ENCODE data around the gene CADM1. TPM values are rescaled to one million over a fixed set of nuclear protein-coding genes. Genes with fewer than 3 reads are reported as not detected.

The CADM1 gene
- total and polyA plus RNA-seq, 9 of the 15 experiments (the other 6 are each of a cell fraction or from before 2014, with no cell fraction given): 0.42 TPM; not detected in 8

GRCh38 chr11:115188188-115188897 lies 315.9 kb downstream of the CADM1 start (continued):
- no peak for TF ChIP-seq HDAC3 (IDR thresholded peaks at IDR 0.05; ENCODE audit: borderline replicate concordance, partially characterized antibody)
- TF ChIP-seq PTTG1 (tag; IDR thresholded peaks at IDR 0.05; ENCODE audit: low read depth): no peak
- no peak for TF ChIP-seq SAFB (IDR thresholded peaks at IDR 0.05; ENCODE audit: borderline replicate concordance, low read depth, low read length)

DNA sequence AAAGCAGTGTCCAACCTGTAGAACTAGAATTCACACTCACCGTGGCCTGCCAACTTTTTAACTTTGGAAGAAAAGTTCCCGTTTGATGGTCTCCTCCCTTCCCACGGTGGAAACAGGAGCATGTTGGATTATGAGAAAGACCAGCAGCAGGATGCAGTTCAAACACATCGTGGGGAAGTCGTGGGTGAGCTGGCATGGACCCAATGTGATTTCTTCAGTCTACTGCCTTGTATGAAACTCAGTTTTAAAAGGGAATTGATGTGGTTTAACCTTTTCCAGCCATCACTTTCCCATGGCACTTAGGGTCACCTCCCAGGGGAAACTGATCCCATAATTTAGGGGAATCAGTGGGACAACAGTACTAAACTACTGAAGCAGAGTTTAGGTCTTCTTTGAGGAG lies 318.3 kb downstream of the CADM1 start:
- H3K9ac ChIP-seq (ENCODE audit: insufficient read depth in 1 of 2, low read depth in 2 of 2, low read length in 2 of 2): no peak overlapping the region
- H3K27me3 ChIP-seq (ENCODE audit: control insufficient read depth in 2 of 2, insufficient read depth in 2 of 2, low read length in 2 of 2): peaks cover 0 to 8% of the 10 kb centered on the region in 2 experiments; a peak in 1 of 5 replicates
- intact Hi-C loops (cut with micrococcal nuclease): no loop called here
- no peak overlapping the region for H3K4me3 ChIP-seq
- H3K27ac ChIP-seq (ENCODE audit: extremely low read depth, low read depth, low read length): no peak overlapping the region
- no peaks in the 10 kb centered on the region for H3K36me3 ChIP-seq (ENCODE audit: control insufficient read depth, insufficient read depth, low read length)
- 2% methylated on average over 5 of the region's 5 CpGs for WGBS (ENCODE audit: insufficient coverage, low coverage, missing lambda C conversion rate)
- FAIRE-seq (no peak), ATAC-seq (no peak), DNase-seq (ENCODE audit: extremely low read depth in 1 of 4, low spot score in 3 of 4) (no peak)
- no peak overlapping the region for H3K4me2 ChIP-seq (ENCODE audit: insufficient read depth, low read length)
- in situ Hi-C loops (cut with MboI): no loop called here
- no peaks in the 10 kb centered on the region for H3K4me1 ChIP-seq (replicated peaks in 1 of 2; ENCODE audit: control insufficient read depth in 2 of 2, insufficient read depth in 2 of 2, low read length in 2 of 2)
- no TSS peak for BruUV-seq (replicated peaks)
- ChIA-PET POLR2A (no interaction called here), CTCF (ENCODE audit: low intra/inter-chr PET ratio) (no interaction called here)
- H3K79me2 ChIP-seq (ENCODE audit: control insufficient read depth, insufficient read depth, low read length): no peaks in the 10 kb centered on the region
- H4K20me1 ChIP-seq (replicated peaks; ENCODE audit: control insufficient read depth, insufficient read depth, low read length): 0 out of 2 replicates have a peak, but pooled peaks cover 5% of the 10 kb centered on the region
- H3K9me3 ChIP-seq (replicated peaks; ENCODE audit: control insufficient read depth, insufficient read depth, low read depth, low read length): no peaks in the 10 kb centered on the region
- TF ChIP-seq BRCA1 (IDR thresholded peaks at IDR 0.05): no peak
- no peak for TF ChIP-seq BRCA1 (CRISPR knock-in tag; IDR thresholded peaks at IDR 0.05)
- TF ChIP-seq MTF1 (CRISPR knock-in tag; IDR thresholded peaks at IDR 0.05; ENCODE audit: borderline replicate concordance): no peak
- no peak for TF ChIP-seq ZNF316 (IDR thresholded peaks at IDR 0.05)
- TF ChIP-seq, protein P1, sequence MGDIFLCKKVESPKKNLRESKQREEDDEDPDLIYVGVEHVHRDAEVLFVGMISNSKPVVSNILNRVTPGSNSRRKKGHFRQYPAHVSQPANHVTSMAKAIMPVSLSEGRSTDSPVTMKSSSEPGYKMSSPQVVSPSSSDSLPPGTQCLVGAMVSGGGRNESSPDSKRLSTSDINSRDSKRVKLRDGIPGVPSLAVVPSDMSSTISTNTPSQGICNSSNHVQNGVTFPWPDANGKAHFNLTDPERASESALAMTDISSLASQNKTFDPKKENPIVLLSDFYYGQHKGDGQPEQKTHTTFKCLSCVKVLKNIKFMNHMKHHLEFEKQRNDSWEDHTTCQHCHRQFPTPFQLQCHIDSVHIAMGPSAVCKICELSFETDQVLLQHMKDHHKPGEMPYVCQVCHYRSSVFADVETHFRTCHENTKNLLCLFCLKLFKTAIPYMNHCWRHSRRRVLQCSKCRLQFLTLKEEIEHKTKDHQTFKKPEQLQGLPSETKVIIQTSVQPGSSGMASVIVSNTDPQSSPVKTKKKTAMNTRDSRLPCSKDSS (IDR thresholded peaks at IDR 0.05; ENCODE audit: low read depth, partially characterized antibody): no peak
- no peak for TF ChIP-seq HMG20B (CRISPR knock-in tag; IDR thresholded peaks at IDR 0.05)
- no peak for TF ChIP-seq ZFPM2 (CRISPR knock-in tag; IDR thresholded peaks at IDR 0.05)
- TF ChIP-seq FOXJ2 (tag; IDR thresholded peaks at IDR 0.05): no peak
- no peak for TF ChIP-seq EHMT2 (IDR thresholded peaks at IDR 0.05)
- no peak for TF ChIP-seq SRSF1 (IDR thresholded peaks at IDR 0.05; ENCODE audit: low read depth, low read length)
- no peak for TF ChIP-seq HES1 (IDR thresholded peaks at IDR 0.05; ENCODE audit: low read depth)
- no peak for TF ChIP-seq BACH1 (tag; IDR thresholded peaks at IDR 0.05)
- no peak for TF ChIP-seq SLC30A9 (CRISPR knock-in tag; IDR thresholded peaks at IDR 0.05)
- TF ChIP-seq ZC3H8 (IDR thresholded peaks at IDR 0.05): no peak
- no peak for TF ChIP-seq FOXP4 (CRISPR knock-in tag; IDR thresholded peaks at IDR 0.05; ENCODE audit: borderline replicate concordance)
- TF ChIP-seq ZNF436 (CRISPR knock-in tag; IDR thresholded peaks at IDR 0.05): no peak
- TF ChIP-seq ZNF707 (CRISPR knock-in tag; conservative IDR thresholded peaks at IDR 0.05): no peak
- H2AFZ ChIP-seq (ENCODE audit: low read depth, low read length): no peak overlapping the region
- no peaks in the 10 kb centered on the region for H3K9me1 ChIP-seq (ENCODE audit: control insufficient read depth, insufficient read depth, low read length)

All from K562 (cell line).